Stomach smooth muscle (tissue), 2 donors: ENCODE data around the gene UGT1A3.

Experiments
- H3K27ac ChIP-seq: one replicate; pipeline ENCODE4 v1.7.0; 2013; ENCODE audit warnings: mild to moderate bottlenecking, low read length, inconsistent platforms
- H3K27me3 ChIP-seq, 2 donors: one replicate each; pipeline ENCODE4 v1.7.0; 2013; ENCODE audit warnings: low read length in 2 of 2; ENCODE audit not compliant: insufficient read depth in 2 of 2, control insufficient read depth in 1 of 2
- H3K36me3 ChIP-seq, 2 donors: one replicate each; pipeline ENCODE4 v1.7.0; 2013; ENCODE audit warnings: low read length in 2 of 2; ENCODE audit not compliant: control insufficient read depth in 2 of 2, insufficient read depth in 2 of 2
- H3K4me1 ChIP-seq: one replicate; pipeline ENCODE4 v1.7.0; 2013; ENCODE audit warnings: low read length; ENCODE audit not compliant: control insufficient read depth, insufficient read depth
- H3K4me3 ChIP-seq, 2 donors: one replicate each; pipeline ENCODE4 v1.7.0; 2013; ENCODE audit warnings: low read length in 2 of 2
- H3K9ac ChIP-seq, 2 donors: one replicate each; pipeline ENCODE4 v1.7.0; 2013; ENCODE audit warnings: low read length in 2 of 2, mild to moderate bottlenecking in 1 of 2
- H3K9me3 ChIP-seq, 2 donors: one replicate each; pipeline ENCODE4 v1.7.0; 2013; ENCODE audit warnings: low read length in 2 of 2; ENCODE audit not compliant: control insufficient read depth in 2 of 2
- donor health status: healthy.
- donor health status: Pancreatic carcinoma.

The UGT1A3 gene

DNA sequence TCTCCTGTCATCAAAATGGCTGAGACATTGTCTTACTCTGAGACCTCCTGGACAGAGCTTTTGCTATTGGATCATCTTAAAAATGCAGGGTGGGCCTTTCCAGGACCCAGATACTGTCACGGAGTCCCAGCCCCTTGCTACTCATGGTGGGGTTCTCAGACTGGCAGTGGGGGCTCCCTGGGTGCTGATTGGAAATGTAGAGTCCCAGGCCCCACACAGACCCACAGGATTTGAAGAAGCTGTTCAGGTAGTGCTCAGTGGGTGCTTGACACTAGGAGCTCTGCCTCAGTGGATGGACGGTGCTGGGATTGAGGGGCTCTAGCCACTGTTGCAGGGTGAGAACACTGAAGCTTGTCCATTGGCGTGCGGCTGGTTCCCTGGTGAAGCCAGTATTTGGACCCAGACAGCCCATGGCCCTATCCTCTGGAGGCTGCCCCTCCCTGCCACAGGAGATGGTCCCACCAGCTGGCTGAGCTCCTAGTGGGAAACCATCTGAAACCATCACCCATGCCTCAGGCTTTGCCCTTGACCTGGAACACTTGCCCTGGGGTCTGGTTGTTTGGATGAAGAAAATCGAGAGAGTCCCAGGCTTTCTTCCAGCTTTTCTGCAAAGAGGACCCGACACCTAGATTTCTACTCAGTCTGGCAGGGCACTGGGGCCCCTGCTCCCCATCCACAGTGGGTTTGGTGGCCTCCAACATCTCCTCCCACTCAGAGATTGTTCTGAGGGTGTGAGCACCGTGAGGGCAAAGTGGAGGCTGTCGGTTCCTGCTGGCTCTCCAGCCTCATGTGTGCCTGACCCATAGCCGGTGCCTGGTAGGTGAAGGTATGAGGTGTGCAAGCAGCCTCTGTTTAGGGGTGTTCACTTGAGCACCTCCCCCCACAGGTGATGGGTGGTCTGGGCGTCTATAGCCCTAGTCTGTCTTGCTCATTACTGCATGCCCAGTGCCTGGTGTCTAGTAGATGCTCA lies 79.4 kb downstream of the UGT1A3 start:
- no peaks in the 10 kb centered on the region for H3K4me1 ChIP-seq
- no peaks in the 10 kb centered on the region for H3K36me3 ChIP-seq
- no peak overlapping the region for H3K9ac ChIP-seq
- peaks cover 3 to 12% of the 10 kb centered on the region in 2 donors for H3K27me3 ChIP-seq
- no peak overlapping the region for H3K4me3 ChIP-seq
- peaks cover 0 to 6% of the 10 kb centered on the region in 2 donors for H3K9me3 ChIP-seq
- H3K27ac ChIP-seq: no peak overlapping the region

DNA sequence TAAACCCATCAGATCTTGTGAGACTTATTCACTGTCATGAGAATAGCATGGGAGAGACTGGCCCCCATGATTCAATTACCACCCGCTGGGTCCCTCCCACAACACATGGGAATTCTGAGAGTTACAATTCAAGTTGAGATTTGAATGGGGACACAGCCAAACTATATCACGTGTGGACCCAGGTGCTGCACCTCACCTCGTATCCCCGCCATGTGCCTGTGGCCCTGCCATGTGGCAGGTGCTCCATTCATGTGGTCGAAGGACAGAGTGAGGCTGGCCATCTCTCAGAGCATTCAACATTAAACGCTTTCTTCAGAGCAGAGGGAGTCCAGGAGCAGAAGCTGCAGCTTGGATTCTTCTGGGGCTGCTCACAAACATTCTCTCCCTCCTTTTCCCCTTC lies 81.5 kb downstream of the UGT1A3 start:
- Histone ChIP-seq H3K9me3 (peaks cover 0 to 6% of the 10 kb centered on the region in 2 donors), H3K4me1 (no peaks in the 10 kb centered on the region), H3K36me3 (no peaks in the 10 kb centered on the region), H3K4me3 (no peak overlapping the region), H3K9ac (no peak overlapping the region), H3K27me3 (peaks cover 3 to 9% of the 10 kb centered on the region in 2 donors), H3K27ac (no peak overlapping the region)

DNA sequence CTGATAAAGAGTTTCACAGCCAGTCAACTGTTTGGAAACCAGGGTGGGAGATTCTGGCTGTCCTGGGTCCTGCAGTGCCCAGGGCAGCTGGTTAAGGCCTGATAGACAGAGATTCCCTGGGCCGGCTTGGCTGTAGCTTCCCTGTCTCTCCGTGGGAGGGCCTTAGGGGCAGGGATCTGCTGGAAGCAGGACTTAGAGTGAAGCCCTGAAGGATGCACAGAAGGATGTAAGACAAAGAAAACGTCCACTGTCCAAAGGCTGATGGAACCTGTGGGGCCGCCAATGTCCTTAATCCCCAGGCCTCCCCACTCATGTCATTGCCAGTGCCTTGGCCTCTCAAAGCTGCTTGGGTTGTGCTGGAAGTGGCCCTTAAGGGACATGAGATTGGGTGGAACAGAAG lies 82.2 kb downstream of the UGT1A3 start:
- H3K9me3 ChIP-seq: peaks cover 0 to 6% of the 10 kb centered on the region in 2 donors
- peaks cover 3 to 9% of the 10 kb centered on the region in 2 donors for H3K27me3 ChIP-seq
- H3K9ac ChIP-seq: no peak overlapping the region
- no peaks in the 10 kb centered on the region for H3K36me3 ChIP-seq
- H3K27ac ChIP-seq: no peak overlapping the region
- H3K4me1 ChIP-seq: no peaks in the 10 kb centered on the region
- no peak overlapping the region for H3K4me3 ChIP-seq

DNA sequence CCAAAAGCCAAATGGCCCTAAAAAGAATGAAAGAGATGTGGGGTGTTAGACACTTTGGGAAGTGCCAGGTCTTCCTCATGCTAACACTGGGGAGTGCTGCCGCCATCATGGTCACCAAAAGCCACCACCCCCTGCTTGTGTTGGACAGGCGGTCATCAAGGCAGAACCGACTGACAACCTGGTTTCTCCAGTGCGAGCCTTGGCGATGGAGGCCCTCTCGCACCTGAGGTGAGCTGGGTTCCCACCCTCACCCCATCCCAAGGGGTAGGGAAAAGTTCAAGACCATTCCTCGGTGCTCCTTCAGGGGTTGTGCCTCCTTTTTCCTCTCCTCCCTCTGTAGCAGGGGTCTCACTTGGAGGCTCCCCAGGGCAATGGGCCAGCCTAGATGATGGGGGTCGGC lies 82.9 kb downstream of the UGT1A3 start:
- Histone ChIP-seq H3K9me3 (peaks cover 0 to 6% of the 10 kb centered on the region in 2 donors), H3K9ac (no peak overlapping the region), H3K27ac (no peak overlapping the region), H3K27me3 (peaks cover 3 to 9% of the 10 kb centered on the region in 2 donors), H3K4me3 (no peak overlapping the region), H3K4me1 (no peaks in the 10 kb centered on the region), H3K36me3 (no peaks in the 10 kb centered on the region)

DNA sequence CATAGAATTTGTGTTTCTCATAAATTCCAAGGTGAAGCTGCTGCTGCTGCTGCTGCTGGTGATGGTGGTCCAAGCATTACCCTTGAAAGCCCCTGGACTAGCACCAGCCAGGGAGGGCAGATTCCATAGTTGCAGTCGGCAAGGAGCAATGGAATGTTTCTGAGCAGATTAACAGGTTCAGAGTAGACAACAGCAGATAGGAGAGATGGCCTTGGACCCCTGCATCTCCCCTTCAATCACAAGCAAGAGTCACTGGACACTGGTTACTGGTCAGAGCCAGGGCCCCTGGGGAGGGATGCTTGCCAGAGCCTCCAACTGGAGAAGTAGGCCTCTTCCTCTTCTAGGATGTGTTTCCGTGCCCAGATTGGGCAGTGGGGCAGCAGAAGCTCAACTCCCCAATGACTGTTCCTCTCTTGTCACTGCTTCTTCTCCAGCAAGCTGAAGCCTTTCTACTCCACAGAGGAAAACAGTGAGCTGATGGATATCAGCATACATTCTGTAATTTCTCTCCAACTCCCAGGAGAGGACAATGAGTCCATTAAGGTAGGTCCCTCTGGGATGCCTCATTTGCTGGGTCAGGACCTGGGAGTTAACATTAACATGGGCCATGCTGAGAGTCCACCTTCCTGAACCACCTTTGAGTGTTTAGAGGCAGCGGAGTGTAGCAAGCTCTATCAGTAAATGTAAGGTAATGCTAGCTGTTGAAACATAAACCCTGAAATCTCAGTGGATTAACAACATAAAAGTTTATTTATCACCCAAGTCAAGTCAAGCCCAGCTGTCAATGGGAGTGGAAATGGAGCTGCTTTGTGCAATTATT lies 84.6 kb downstream of the UGT1A3 start:
- Histone ChIP-seq H3K4me1 (no peaks in the 10 kb centered on the region), H3K4me3 (no peak overlapping the region), H3K9me3 (no peaks in the 10 kb centered on the region), H3K27me3 (peaks cover 0 to 6% of the 10 kb centered on the region in 2 donors), H3K36me3 (no peaks in the 10 kb centered on the region), H3K27ac (no peak overlapping the region), H3K9ac (no peak overlapping the region)

DNA sequence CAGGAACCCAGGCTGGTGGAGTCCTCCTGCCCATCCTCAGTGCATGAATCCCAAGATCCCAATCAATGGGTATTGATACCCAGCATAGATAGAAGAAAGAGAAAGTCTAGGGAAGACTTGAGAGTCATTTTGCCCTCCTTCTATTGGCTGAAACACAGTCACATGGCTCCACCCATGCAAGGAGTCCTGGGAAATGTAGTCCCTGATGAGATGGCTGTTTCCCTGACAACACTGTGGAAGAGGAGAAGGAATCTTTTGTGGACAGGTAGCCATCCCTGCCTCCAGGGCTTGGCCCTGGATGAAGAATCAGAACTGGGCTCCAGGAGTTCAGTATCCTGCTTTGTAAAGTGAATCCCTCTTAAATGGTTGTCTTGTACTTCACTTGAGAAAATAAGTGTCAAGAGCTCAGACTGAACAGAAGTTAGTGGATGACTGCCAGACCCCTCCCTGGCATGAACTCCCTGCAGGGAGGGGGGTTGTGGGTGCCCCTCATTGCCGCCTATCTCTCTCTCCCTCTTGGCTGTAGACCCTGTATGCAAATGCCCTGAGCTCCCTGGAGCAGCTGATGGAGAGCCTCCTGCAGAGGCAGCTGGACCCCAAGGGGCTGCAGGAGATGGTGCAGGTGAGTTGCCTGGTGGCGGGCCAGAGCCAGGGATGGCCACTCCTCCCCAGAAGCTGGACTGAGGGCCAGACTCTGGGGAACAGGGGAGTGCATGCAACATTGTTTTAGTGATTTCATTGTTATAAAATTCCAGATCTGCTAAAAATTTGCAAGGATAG lies 85.4 kb downstream of the UGT1A3 start:
- Histone ChIP-seq H3K4me3 (no peak overlapping the region), H3K36me3 (no peaks in the 10 kb centered on the region), H3K9me3 (no peaks in the 10 kb centered on the region), H3K27me3 (peaks cover 0 to 3% of the 10 kb centered on the region in 2 donors), H3K27ac (no peak overlapping the region), H3K4me1 (no peaks in the 10 kb centered on the region), H3K9ac (no peak overlapping the region)

DNA sequence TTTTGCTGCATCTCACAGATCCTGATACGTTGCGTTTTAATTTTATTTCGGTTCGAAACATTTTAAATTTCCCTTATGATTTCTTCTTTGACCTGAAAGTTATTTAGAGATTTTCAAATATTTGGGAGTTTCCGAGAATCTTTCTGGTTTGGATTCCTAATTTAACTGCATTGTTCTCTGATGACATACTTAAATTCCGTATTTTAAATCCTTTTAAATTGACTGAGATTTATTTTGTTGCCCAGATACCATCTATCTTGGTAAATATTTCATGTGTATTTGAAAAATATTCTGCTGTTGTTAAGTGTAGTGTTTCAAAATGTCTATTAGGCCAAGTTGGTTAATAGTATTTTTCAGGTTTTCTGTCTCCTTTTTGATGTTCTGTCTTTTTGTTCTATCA lies 87.0 kb downstream of the UGT1A3 start:
- Histone ChIP-seq H3K27ac (no peak overlapping the region), H3K4me3 (no peak overlapping the region), H3K9ac (no peak overlapping the region), H3K36me3 (no peaks in the 10 kb centered on the region), H3K27me3 (peaks cover 0 to 5% of the 10 kb centered on the region in 2 donors), H3K4me1 (no peaks in the 10 kb centered on the region), H3K9me3 (no peaks in the 10 kb centered on the region)

DNA sequence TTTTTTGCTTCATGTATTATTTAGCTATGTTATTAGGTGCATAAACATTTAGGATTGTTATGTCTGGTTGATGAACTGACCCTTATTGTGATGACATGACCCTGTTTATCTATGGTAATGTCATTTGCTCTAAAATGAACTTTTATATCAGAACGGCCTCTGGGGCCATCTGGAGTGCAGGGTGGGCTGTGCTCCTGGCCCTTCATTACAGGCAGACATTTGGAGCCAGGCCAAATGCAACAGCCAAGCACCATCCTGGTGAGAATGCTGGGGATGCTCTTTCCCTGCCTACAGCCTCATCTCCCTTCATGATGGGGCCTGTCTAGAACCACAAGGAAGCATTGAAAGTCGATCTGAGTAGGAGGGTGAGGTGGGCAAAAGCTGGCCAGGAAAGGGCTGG lies 87.5 kb downstream of the UGT1A3 start:
- no peaks in the 10 kb centered on the region for H3K9me3 ChIP-seq
- no peaks in the 10 kb centered on the region for H3K36me3 ChIP-seq
- peaks cover 0 to 3% of the 10 kb centered on the region in 2 donors for H3K27me3 ChIP-seq
- H3K27ac ChIP-seq: no peak overlapping the region
- no peak overlapping the region for H3K9ac ChIP-seq
- no peaks in the 10 kb centered on the region for H3K4me1 ChIP-seq
- H3K4me3 ChIP-seq: no peak overlapping the region

DNA sequence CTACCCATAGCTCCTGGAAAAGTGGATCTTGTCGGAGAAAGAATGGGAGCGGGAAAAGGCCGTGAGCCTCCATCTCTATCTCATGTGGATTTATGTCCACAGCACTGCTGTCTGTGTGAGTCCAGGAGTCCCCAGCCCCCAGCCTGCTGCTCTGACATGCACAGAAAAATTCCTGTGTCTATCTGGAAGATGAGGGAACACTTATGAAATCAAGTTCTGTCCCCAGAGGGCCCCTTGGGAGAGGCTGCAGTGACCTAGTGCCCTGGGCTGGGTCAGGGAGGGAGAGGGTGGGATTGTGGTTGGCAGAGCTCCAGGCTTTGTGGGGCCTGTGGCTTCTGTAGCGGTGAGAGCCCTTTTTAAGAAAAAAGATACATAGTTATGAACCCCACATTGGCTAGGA lies 87.9 kb downstream of the UGT1A3 start:
- H3K9ac ChIP-seq: no peak overlapping the region
- H3K27ac ChIP-seq: no peak overlapping the region
- H3K4me3 ChIP-seq: no peak overlapping the region
- peaks cover 0 to 3% of the 10 kb centered on the region in 2 donors for H3K27me3 ChIP-seq
- H3K9me3 ChIP-seq: no peaks in the 10 kb centered on the region
- no peaks in the 10 kb centered on the region for H3K4me1 ChIP-seq
- H3K36me3 ChIP-seq: no peaks in the 10 kb centered on the region

DNA sequence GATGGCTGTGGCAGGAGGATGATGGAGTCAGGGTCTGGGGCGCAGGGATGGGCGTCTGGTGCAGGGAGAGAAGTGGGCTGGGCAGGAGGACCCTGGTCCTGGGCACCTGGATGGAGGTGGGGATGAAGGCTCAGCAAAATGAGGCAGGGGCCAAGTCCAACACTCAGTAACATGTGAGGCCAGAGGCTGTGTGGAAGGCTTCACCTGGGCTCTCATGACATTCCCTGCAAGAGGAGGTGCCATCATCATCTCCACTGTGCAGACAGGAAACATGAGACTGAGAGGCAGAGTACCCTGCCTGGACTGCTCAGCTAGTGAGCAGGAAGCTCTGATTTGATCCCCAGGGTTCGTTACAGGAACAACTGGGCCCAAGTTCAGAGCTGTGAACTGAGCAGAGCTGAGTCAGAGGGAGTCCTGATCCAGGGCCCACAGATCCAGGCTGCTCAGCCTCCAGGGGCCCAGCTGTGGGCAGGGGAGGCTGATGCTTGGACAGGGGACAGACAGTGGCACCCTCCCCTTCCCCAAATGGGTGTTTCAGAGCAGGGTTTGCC lies 88.6 kb downstream of the UGT1A3 start:
- Histone ChIP-seq H3K4me1 (no peaks in the 10 kb centered on the region), H3K27me3 (peaks cover 0 to 3% of the 10 kb centered on the region in 2 donors), H3K27ac (no peak overlapping the region), H3K4me3 (no peak overlapping the region), H3K9me3 (no peaks in the 10 kb centered on the region), H3K36me3 (no peaks in the 10 kb centered on the region), H3K9ac (no peak overlapping the region)
